Coronary artery (tissue), 2 donors: ENCODE results near the gene TRIO.

Experiments used
- DNase-seq: peaks from one replicate; pipeline ENCODE4 v3.0.0-alpha.2; 2017; ENCODE audit warnings: low spot score
- H3K27ac ChIP-seq, 2 donors: fragments of 200-600 bp; sonication (generic); one replicate each; pipeline ENCODE4 v1.5.1; 2016 to 2019
- H3K4me3 ChIP-seq: fragments of 200-600 bp; sonication (generic); 2 replicates; pipeline ENCODE4 v1.5.1; 2016; ENCODE audit warnings: mild to moderate bottlenecking, moderate library complexity
- CTCF ChIP-seq: fragments of 200-600 bp; sonication (generic); IDR thresholded peaks from one replicate; pipeline ENCODE4 v1.5.1; 2019; ENCODE audit warnings: antibody characterized with exemption

Gene TRIO

GRCh38 chr5:14504816-14505215 lies 361.7 kb downstream of the TRIO start:
- Histone ChIP-seq H3K27ac (no peak overlapping the region), H3K4me3 (no peak overlapping the region)
- DNase-seq, result no peak
- no peak for TF ChIP-seq CTCF

- H3K27ac ChIP-seq, result no peak overlapping the region
- no peak for TF ChIP-seq CTCF
- DNase-seq, result no peak
- no peak overlapping the region for H3K4me3 ChIP-seq
These were observed 362.4 kb downstream of the TRIO start for GRCh38 chr5:14505310-14506139.

- H3K4me3 ChIP-seq, result no peak overlapping the region
- DNase-seq, result no peak
- H3K27ac ChIP-seq, result no peak overlapping the region
- no peak for TF ChIP-seq CTCF
These were observed 363.0 kb downstream of the TRIO start for GRCh38 chr5:14506140-14506538.

GRCh38 chr5:14506661-14507060 lies 363.5 kb downstream of the TRIO start:
- no peak for TF ChIP-seq CTCF
- DNase-seq, result no peak
- Histone ChIP-seq H3K27ac (no peak overlapping the region), H3K4me3 (no peak overlapping the region)

GRCh38 chr5:14507156-14507941 lies 364.2 kb downstream of the TRIO start:
- Histone ChIP-seq H3K27ac (no peak overlapping the region), H3K4me3 (no peak overlapping the region)
- DNase-seq, result no peak
- TF ChIP-seq CTCF, result no peak

- H3K4me3 ChIP-seq, result no peak overlapping the region
- DNase-seq, result no peak
- no peak for TF ChIP-seq CTCF
These were observed 364.9 kb downstream of the TRIO start for GRCh38 chr5:14508046-14508445.

More at GRCh38 chr5:14508046-14508445, 364.9 kb downstream of the TRIO start:
- no peak overlapping the region for H3K27ac ChIP-seq
